ENCODE measurements around the gene WFIKKN2.

The WFIKKN2 gene

DNA sequence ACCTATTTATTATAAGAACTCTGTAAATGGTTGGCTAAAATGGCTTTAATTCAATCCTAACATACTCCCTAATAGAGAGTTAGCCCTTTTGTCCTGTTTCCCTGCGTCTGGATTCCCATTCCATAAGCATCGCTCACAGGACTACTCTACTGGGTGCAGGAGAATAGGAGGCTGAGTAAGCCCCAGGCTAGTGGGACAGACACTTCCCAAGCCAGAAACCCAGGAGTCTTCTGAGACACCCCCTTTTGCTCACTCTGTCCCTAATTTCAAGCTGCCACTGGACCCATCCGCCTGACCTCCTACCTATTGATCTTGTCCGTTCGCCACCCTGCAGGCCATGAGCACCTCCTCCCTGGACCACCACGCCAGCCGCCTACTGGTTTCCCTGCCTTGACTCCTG lies 47.5 kb downstream of the WFIKKN2 start:
- TF ChIP-seq, protein P1, sequence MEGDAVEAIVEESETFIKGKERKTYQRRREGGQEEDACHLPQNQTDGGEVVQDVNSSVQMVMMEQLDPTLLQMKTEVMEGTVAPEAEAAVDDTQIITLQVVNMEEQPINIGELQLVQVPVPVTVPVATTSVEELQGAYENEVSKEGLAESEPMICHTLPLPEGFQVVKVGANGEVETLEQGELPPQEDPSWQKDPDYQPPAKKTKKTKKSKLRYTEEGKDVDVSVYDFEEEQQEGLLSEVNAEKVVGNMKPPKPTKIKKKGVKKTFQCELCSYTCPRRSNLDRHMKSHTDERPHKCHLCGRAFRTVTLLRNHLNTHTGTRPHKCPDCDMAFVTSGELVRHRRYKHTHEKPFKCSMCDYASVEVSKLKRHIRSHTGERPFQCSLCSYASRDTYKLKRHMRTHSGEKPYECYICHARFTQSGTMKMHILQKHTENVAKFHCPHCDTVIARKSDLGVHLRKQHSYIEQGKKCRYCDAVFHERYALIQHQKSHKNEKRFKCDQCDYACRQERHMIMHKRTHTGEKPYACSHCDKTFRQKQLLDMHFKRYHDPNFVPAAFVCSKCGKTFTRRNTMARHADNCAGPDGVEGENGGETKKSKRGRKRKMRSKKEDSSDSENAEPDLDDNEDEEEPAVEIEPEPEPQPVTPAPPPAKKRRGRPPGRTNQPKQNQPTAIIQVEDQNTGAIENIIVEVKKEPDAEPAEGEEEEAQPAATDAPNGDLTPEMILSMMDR (IDR thresholded peaks at IDR 0.05), result no peak

DNA sequence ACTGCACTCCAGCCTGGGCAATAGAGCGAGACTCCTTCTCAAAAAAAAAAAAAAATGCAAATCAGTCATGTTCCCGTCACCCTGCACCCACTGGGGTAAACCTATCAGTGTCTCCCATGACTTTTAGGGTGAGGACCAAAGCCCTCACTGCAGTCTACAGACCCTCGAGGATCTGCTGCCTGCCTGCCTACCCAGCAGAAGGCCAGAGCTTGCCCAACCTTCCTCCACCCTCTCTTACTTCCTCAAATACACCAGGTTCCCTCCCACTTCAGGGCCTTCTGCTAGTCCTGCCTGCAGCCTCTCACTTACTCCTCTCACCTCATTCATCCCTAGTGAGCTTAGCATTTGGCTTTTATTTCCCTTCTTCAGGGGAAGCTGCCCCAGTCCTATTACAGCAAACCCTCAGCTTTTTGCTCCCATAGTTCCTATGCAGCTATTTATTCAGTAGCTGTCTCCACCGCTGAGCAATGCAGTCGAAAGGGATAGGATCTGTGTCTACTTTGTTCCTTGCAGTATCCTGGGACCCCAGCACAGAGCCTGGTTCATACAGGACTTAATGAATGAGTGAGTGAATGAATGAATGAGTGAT lies 48.6 kb downstream of the WFIKKN2 start:
- TF ChIP-seq, protein P1 (IDR thresholded peaks at IDR 0.05), result no peak

DNA sequence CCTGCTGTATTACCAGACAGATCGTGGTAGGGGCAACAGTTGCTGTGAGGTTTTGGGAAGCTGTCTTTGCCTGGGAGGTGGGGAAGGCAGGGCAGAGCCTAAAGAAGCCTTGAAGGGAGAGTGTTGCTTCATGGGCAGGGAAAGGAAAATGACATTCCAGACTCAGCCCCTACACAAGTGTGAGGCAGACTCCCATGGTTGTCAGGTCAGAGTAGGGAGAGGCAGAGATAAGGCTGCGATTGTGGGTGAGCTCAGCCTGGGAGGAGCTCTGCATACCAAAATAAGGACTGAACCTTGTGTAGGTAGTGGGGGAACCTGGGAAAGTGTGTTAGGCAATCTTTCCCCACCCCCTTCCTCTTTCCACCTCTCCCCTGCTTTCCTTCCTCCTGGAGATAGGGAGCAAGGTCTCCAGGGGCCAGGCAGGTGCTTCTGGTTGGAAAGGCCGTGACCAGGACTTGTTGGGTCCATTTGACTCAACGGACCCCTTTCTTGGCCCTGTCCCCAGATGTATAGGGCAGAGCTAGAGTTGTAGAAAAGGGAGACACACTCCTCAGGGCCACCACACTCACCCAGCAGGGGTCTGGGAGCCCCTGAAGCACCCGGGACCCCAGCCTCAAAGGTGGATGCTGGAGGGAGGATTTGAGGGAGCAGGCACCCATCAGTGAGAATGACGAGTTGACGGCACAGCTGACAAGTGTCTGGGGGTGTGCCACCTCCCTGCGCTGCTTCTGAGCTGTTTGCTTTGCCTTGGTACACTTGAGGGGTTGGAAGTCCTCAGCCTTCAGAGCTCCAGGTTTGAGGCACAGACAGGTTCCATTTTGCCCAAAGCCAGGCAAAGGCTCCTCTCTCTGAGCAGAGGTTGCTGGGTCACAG lies 49.3 kb downstream of the WFIKKN2 start:
- TF ChIP-seq, protein P1 (IDR thresholded peaks at IDR 0.05), result no peak

DNA sequence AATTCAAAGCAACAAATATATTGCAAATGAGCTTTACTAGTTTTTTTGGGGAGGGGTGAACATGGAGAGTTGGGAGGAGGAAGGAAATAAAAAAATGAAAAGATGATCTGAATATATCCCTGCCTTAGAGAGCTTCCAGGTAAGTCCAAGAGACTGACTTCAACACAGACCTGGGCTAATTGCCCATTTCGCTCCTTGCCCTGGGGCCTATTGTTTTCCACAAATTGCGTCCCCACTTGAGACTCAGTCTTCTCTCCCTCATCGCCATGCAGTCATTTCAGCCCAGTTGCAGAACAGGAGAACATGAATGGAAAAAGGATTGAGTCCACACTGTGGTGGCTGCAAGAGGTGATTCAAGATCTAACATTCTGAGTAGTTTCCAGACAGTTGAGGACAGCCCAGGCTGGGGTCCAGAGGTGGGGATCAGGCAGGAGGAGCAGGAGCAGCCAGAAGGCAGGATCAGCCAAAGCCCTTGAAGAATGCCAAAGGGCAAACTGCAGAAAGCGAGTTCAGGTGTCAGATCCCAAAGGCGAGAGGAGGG lies 52.4 kb downstream of the WFIKKN2 start:
- TF ChIP-seq, protein P1 (IDR thresholded peaks at IDR 0.05), result no peak

DNA sequence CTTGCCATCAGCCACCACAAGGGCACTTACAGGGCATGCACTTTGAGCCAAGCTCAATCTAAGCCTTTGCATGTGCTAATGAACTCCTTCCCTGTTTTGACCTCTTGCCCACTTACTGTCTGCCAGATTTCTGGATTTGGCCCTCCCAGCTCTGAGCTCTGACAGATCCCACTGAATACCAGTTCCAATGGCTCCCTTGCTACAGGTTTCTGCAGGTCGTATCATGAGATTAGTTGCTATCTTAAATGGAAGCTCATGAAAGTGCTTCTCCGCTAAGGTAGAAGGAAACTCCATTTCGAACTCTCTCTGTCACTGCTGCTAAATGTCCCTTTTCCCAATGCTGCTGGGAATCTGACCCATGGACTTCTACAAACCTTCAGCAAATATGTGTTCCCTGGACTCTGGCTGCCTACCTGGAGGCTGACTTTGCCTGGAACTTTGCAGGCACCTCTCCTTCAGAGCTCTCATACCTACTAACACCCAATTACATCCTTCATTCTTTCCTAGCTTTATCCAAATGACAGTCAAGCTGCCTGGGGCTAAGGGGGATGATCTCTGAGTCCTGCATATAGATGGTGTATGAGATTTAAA lies 54.2 kb downstream of the WFIKKN2 start:
- TF ChIP-seq, protein P1 (IDR thresholded peaks at IDR 0.05), result no peak

DNA sequence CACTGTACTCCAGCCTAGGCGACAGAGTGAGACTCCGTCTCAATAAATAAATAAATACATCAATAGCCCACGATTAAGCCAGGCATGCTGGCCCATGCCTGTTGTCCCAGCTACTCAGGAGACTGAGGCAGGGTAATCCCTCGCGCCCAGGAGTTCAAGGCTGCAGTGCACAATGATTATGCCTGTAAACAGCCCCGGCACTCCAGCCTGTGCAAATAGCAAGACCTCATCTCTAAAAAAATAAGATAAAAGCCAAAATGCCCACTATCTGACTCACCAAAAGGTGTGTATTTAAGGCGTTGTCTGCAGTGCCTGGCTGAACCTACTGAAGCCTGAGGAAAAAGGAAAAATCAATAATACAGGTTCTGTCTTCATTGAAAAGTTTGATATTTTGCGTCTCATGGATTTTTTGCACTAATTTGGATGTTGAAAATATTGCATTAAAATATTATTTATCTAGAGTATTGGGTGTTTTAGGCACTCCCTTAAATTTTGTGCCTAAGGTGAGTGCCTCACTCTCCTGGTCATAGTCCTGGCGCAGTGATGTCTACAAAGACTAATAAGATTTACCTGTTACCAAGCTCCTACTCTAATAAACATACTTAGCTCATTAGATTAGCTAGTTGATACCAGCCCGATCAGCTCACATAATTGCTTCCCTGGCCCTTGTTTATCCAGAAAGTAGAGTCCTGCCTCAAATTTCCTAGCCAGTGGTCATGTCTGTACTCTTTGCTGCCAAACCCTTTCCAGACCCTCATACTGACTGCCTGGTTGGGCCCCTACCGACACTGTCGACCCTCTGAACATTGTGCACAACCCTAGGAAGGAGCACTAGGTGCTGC lies 55.5 kb downstream of the WFIKKN2 start:
- TF ChIP-seq, protein P1 (IDR thresholded peaks at IDR 0.05), result no peak

DNA sequence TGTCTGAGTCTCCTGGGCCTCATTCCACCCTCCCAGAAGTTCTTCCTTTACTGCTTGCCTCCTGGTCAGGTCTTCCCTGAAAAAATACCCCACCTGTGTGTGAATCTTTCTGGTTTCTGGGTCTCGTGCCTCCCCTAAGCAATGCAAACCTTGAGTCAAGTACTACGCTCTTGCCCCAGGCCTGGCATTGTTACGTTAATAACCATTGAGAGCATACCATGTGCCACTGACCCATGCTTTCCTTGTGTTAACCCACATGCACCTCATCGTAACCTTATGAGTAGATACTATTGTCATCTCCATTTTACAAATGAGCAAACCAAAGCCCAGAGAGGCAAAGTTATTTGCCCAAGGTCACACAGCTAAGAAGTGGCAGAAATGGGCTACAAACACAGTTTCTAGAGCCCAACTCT lies 56.2 kb downstream of the WFIKKN2 start:
- TF ChIP-seq, protein P1 (IDR thresholded peaks at IDR 0.05), result no peak
